T-helper 22 cell (primary cell): ENCODE measurements around the gene WFIKKN1.

Source experiments
- DNase-seq: peaks from one replicate; pipeline ENCODE4 v3.0.0-alpha.2; 2020; ENCODE audit warnings: low read depth

Gene WFIKKN1

GRCh38 chr16:630815-631405 is at the start of gene WFIKKN1:
WFIKKN1 (plus strand) TSS chr16:630985; CDS start chr16:631254, 269 bp downstream.
- DNase-seq, result no peak

GRCh38 chr16:582218-582613 is 48.6 kb upstream of the WFIKKN1 start:
- DNase-seq, result no peak

- no peak for DNase-seq
Observed at GRCh38 chr16:582614-583331, 48.0 kb upstream of the WFIKKN1 start.

- no peak for DNase-seq
Observed at GRCh38 chr16:583470-583814, 47.3 kb upstream of the WFIKKN1 start.

GRCh38 chr16:583815-584591 is 46.8 kb upstream of the WFIKKN1 start:
- DNase-seq, result no peak

GRCh38 chr16:585351-585750 is 45.4 kb upstream of the WFIKKN1 start:
- DNase-seq, result no peak

GRCh38 chr16:586047-586644 is 44.6 kb upstream of the WFIKKN1 start:
- no peak for DNase-seq

GRCh38 chr16:586645-587590 is 43.9 kb upstream of the WFIKKN1 start:
- no peak for DNase-seq

- peak; percentile 50 for DNase-seq
Observed at GRCh38 chr16:588639-588888, 42.2 kb upstream of the WFIKKN1 start.

GRCh38 chr16:588889-589657 is 41.7 kb upstream of the WFIKKN1 start:
- DNase-seq, result peak; percentile 97

- peak; percentile 99 for DNase-seq
Observed at GRCh38 chr16:589658-590187, 41.1 kb upstream of the WFIKKN1 start, which contains the start of gene RAB40C. RAB40C (plus strand) TSS chr16:590066; CDS start chr16:590292, 226 bp downstream.

- no peak for DNase-seq
Observed at GRCh38 chr16:590188-590814, 40.5 kb upstream of the WFIKKN1 start.

- no peak for DNase-seq
Observed at GRCh38 chr16:590815-591200, 40.0 kb upstream of the WFIKKN1 start.

- DNase-seq, result no peak
Observed at GRCh38 chr16:591231-591630, 39.6 kb upstream of the WFIKKN1 start.

GRCh38 chr16:591892-592517 is 38.8 kb upstream of the WFIKKN1 start:
- no peak for DNase-seq

GRCh38 chr16:592518-593306 is 38.1 kb upstream of the WFIKKN1 start:
- DNase-seq, result no peak

GRCh38 chr16:593406-593805 is 37.4 kb upstream of the WFIKKN1 start:
- no peak for DNase-seq

- no peak for DNase-seq
Observed at GRCh38 chr16:593807-594206, 37.0 kb upstream of the WFIKKN1 start.

GRCh38 chr16:595094-595528 is 35.7 kb upstream of the WFIKKN1 start:
- DNase-seq, result no peak
